Measurements from ENCODE around the gene MROH8. TPM values are rescaled to one million over a fixed set of nuclear protein-coding genes. Genes with fewer than 3 reads are reported as not detected.
"Not testable (repeated sequence)": the region's sequence is repeated elsewhere in the genome, so short reads cannot be mapped to it uniquely, and the experiment has no call there.

The MROH8 gene
- total RNA-seq, 1 experiment from 2014 or later, result 1.8 TPM

- POLR2A ChIA-PET, result no interaction called here
- BruUV-seq (replicated peaks), result no TSS peak
- in situ Hi-C loops (cut with HindIII; ENCODE audit: low pct_unique_long_range_greater_than_20kb, low sequenced_read_pairs) (no loop called here), intact Hi-C loops (cut with micrococcal nuclease; ENCODE audit: unreplicated experiment) (no loop called here)
- no peak for DNase-seq (ENCODE audit: low read depth, low spot score)
- ATAC-seq, result no peak
- Histone ChIP-seq H3K27ac (ENCODE audit: low read length) (no peak overlapping the region), H3K27me3 (ENCODE audit: control insufficient read depth, insufficient read depth, low read length) (no peaks in the 10 kb centered on the region), H3K4me3 (ENCODE audit: low read depth in 2 of 2, low read length in 2 of 2) (no peak overlapping the region), H3K36me3 (ENCODE audit: control insufficient read depth, insufficient read depth, low read length) (no peaks in the 10 kb centered on the region), H3K4me1 (ENCODE audit: control insufficient read depth, insufficient read depth, low read length) (no peaks in the 10 kb centered on the region), H3K9me3 (ENCODE audit: control insufficient read depth, insufficient read depth, low read depth, low read length) (no peaks in the 10 kb centered on the region)
- TF ChIP-seq CTCF (IDR thresholded peaks at IDR 0.05) (no peak), REST (IDR thresholded peaks at IDR 0.05; ENCODE audit: insufficient read depth in 1 of 2, low read depth in 2 of 2, low read length in 1 of 2) (no peak), SIN3A (IDR thresholded peaks at IDR 0.05; ENCODE audit: borderline replicate concordance, insufficient read depth, low read depth, low read length) (no peak), TCF7L2 (IDR thresholded peaks at IDR 0.05; ENCODE audit: low read depth, low read length) (no peak), POLR2AphosphoS5 (IDR thresholded peaks at IDR 0.05; ENCODE audit: low read depth, low read length) (no peak)
- CTCF ChIA-PET, result interaction anchor here (0.7 kb wide), 1 partner anchor 15 kb away, joined by 14 read pairs; no protein-coding TSS in a partner anchor
Observed at GRCh38 chr20:37151529-37151928, 27.8 kb downstream of the MROH8 start.

GRCh38 chr20:37150864-37151263 lies 28.5 kb downstream of the MROH8 start:
- H3K4me3 ChIP-seq (ENCODE audit: low read depth in 2 of 2, low read length in 2 of 2); H3K36me3 ChIP-seq (ENCODE audit: control insufficient read depth, insufficient read depth, low read length); H3K27me3 ChIP-seq (ENCODE audit: control insufficient read depth, insufficient read depth, low read length); in situ Hi-C loops (cut with HindIII; ENCODE audit: low pct_unique_long_range_greater_than_20kb, low sequenced_read_pairs); CTCF ChIA-PET; ATAC-seq; H3K27ac ChIP-seq (ENCODE audit: low read length); H3K9me3 ChIP-seq (ENCODE audit: control insufficient read depth, insufficient read depth, low read depth, low read length); POLR2A ChIA-PET; DNase-seq (ENCODE audit: low read depth, low spot score); BruUV-seq (replicated peaks); intact Hi-C loops (cut with micrococcal nuclease; ENCODE audit: unreplicated experiment); H3K4me1 ChIP-seq (ENCODE audit: control insufficient read depth, insufficient read depth, low read length): not testable (repeated sequence)

- intact Hi-C loops (cut with micrococcal nuclease; ENCODE audit: unreplicated experiment) (no loop called here), in situ Hi-C loops (cut with HindIII; ENCODE audit: low pct_unique_long_range_greater_than_20kb, low sequenced_read_pairs) (no loop called here)
- BruUV-seq (replicated peaks), result no TSS peak
- ATAC-seq (no peak), DNase-seq (ENCODE audit: low read depth, low spot score) (no peak)
- no peaks in the 10 kb centered on the region for H3K9me3 ChIP-seq (ENCODE audit: control insufficient read depth, insufficient read depth, low read depth, low read length)
- TF ChIP-seq TCF7L2 (IDR thresholded peaks at IDR 0.05; ENCODE audit: low read depth, low read length) (no peak), SIN3A (IDR thresholded peaks at IDR 0.05; ENCODE audit: borderline replicate concordance, insufficient read depth, low read depth, low read length) (no peak), CTCF (IDR thresholded peaks at IDR 0.05) (no peak), POLR2AphosphoS5 (IDR thresholded peaks at IDR 0.05; ENCODE audit: low read depth, low read length) (no peak), REST (IDR thresholded peaks at IDR 0.05; ENCODE audit: insufficient read depth in 1 of 2, low read depth in 2 of 2, low read length in 1 of 2) (no peak)
- no peak overlapping the region for H3K27ac ChIP-seq (ENCODE audit: low read length)
- H3K36me3 ChIP-seq (ENCODE audit: control insufficient read depth, insufficient read depth, low read length), result no peaks in the 10 kb centered on the region
- ChIA-PET POLR2A (no interaction called here), CTCF (interaction anchor here (0.6 kb wide), 1 partner anchor 20 kb away, joined by 3 read pairs; no protein-coding TSS in a partner anchor)
- H3K27me3 ChIP-seq (ENCODE audit: control insufficient read depth, insufficient read depth, low read length), result no peaks in the 10 kb centered on the region
- H3K4me3 ChIP-seq (ENCODE audit: low read depth in 2 of 2, low read length in 2 of 2), result no peak overlapping the region
- no peaks in the 10 kb centered on the region for H3K4me1 ChIP-seq (ENCODE audit: control insufficient read depth, insufficient read depth, low read length)
Observed at GRCh38 chr20:37147250-37147649, 32.1 kb downstream of the MROH8 start.

All from Panc1 (cell line).